Suprapubic skin (tissue), 4 donors: ENCODE measurements around the gene MET.

Experiments
- CTCF ChIP-seq, 2 donors: fragments of 200-600 bp in 1 of 2; fragments of 450-650 bp in 1 of 2; sonication (generic) in 1 of 2; IDR thresholded peaks; one replicate each; pipeline ENCODE4 v1.5.1; 2016 to 2019; ENCODE audit warnings: antibody characterized with exemption in 2 of 2, mild to moderate bottlenecking in 1 of 2, moderate library complexity in 1 of 2
- EP300 ChIP-seq: sonication (generic); formaldehyde crosslinking; IDR thresholded peaks from one replicate; pipeline ENCODE4 v1.6.1; 2017; ENCODE audit warnings: antibody characterized with exemption
- POLR2A ChIP-seq, 2 donors: fragments of 450-650 bp; IDR thresholded peaks; one replicate each; pipeline ENCODE4 v1.6.1; 2017; ENCODE audit warnings: antibody characterized with exemption in 2 of 2, mild to moderate bottlenecking in 2 of 2, moderate library complexity in 2 of 2
- POLR2AphosphoS5 ChIP-seq, 3 donors: sonication (generic); formaldehyde crosslinking; IDR thresholded peaks; one replicate each; pipeline ENCODE4 v1.6.1; 2017; ENCODE audit warnings: antibody characterized with exemption in 3 of 3

- TF ChIP-seq POLR2AphosphoS5 (IDR thresholded peaks at IDR 0.05) (no peak), CTCF (IDR thresholded peaks at IDR 0.05) (no peak), EP300 (no peak), POLR2A (IDR thresholded peaks at IDR 0.05) (no peak)
These were observed 97.5 kb downstream of the MET start for GRCh38 chr7:116769546-116769945.
